NT2/D1 (cell line): Measurements from ENCODE around the gene BCL2.

Experiments used
- DNase-seq: peaks from one replicate; pipeline ENCODE4 v3.0.0-alpha.2; 2011; ENCODE audit warnings: low read depth, low spot score
- H3K27me3 ChIP-seq: 2 replicates; pipeline ENCODE4 v1.6.0; 2011; ENCODE audit warnings: mild to moderate bottlenecking; ENCODE audit not compliant: insufficient read length, insufficient read depth
- H3K36me3 ChIP-seq: 2 replicates; pipeline ENCODE4 v1.6.1; 2011; ENCODE audit warnings: mild to moderate bottlenecking, low read length, mixed read lengths; ENCODE audit not compliant: insufficient read depth, insufficient read length
- H3K4me1 ChIP-seq: 2 replicates; pipeline ENCODE4 v1.5.1; 2011; ENCODE audit not compliant: insufficient read depth, insufficient read length
- H3K4me3 ChIP-seq: 2 replicates; pipeline ENCODE4 v1.5.1; 2011; ENCODE audit warnings: low read depth; ENCODE audit not compliant: insufficient read length
- H3K9ac ChIP-seq: 2 replicates; pipeline ENCODE4 v1.6.0; 2011; ENCODE audit warnings: low read depth; ENCODE audit not compliant: insufficient read length
- H3K9me3 ChIP-seq: 2 replicates; pipeline ENCODE4 v1.5.1; 2011; ENCODE audit warnings: mild to moderate bottlenecking, low read length; ENCODE audit not compliant: insufficient read depth
- SUZ12 ChIP-seq: IDR thresholded peaks from 2 replicates; pipeline ENCODE4 v1.6.1; 2011; ENCODE audit not compliant: insufficient read length, insufficient read depth; ENCODE audit errors: extremely low read depth
- YY1 ChIP-seq: IDR thresholded peaks from 2 replicates; pipeline ENCODE4 v1.6.1; 2011; ENCODE audit not compliant: insufficient read length, insufficient read depth
- ZNF274 ChIP-seq: IDR thresholded peaks from 2 replicates; pipeline ENCODE4 v1.6.1; 2011; ENCODE audit warnings: mild to moderate bottlenecking, low read depth, low read length

BCL2 gene

GRCh38 chr18:63198868-63199742, 120.5 kb downstream of the BCL2 start:
- no peak for DNase-seq
- TF ChIP-seq ZNF274 (no peak), SUZ12 (no peak), YY1 (no peak)
- Histone ChIP-seq H3K9me3 (no peaks in the 10 kb centered on the region), H3K9ac (no peak overlapping the region), H3K4me1 (no peaks in the 10 kb centered on the region), H3K27me3 (no peaks in the 10 kb centered on the region), H3K4me3 (no peak overlapping the region), H3K36me3 (no peaks in the 10 kb centered on the region)

- no peak for DNase-seq
- H3K27me3 ChIP-seq, result no peaks in the 10 kb centered on the region
- no peaks in the 10 kb centered on the region for H3K9me3 ChIP-seq
- H3K9ac ChIP-seq, result no peak overlapping the region
- H3K4me3 ChIP-seq, result no peak overlapping the region
- no peak for TF ChIP-seq SUZ12
- no peak for TF ChIP-seq YY1
- no peak for TF ChIP-seq ZNF274
- H3K36me3 ChIP-seq, result no peaks in the 10 kb centered on the region
- no peaks in the 10 kb centered on the region for H3K4me1 ChIP-seq
Observed at GRCh38 chr18:63198098-63198760, 121.3 kb downstream of the BCL2 start.

- H3K9ac ChIP-seq, result no peak overlapping the region
- H3K9me3 ChIP-seq, result no peaks in the 10 kb centered on the region
- no peaks in the 10 kb centered on the region for H3K36me3 ChIP-seq
- H3K4me3 ChIP-seq, result no peak overlapping the region
- H3K27me3 ChIP-seq, result no peaks in the 10 kb centered on the region
- DNase-seq, result no peak
- H3K4me1 ChIP-seq, result no peaks in the 10 kb centered on the region
- TF ChIP-seq ZNF274, result no peak
- no peak for TF ChIP-seq SUZ12
- TF ChIP-seq YY1, result no peak
Observed at GRCh38 chr18:63197246-63197869, 122.2 kb downstream of the BCL2 start.

- Histone ChIP-seq H3K9ac (no peak overlapping the region), H3K4me3 (no peak overlapping the region), H3K36me3 (no peaks in the 10 kb centered on the region), H3K27me3 (no peaks in the 10 kb centered on the region), H3K4me1 (no peaks in the 10 kb centered on the region), H3K9me3 (no peaks in the 10 kb centered on the region)
- TF ChIP-seq YY1 (no peak), SUZ12 (no peak), ZNF274 (no peak)
- no peak for DNase-seq
Observed at GRCh38 chr18:63195326-63196159, 124.0 kb downstream of the BCL2 start.

DNA sequence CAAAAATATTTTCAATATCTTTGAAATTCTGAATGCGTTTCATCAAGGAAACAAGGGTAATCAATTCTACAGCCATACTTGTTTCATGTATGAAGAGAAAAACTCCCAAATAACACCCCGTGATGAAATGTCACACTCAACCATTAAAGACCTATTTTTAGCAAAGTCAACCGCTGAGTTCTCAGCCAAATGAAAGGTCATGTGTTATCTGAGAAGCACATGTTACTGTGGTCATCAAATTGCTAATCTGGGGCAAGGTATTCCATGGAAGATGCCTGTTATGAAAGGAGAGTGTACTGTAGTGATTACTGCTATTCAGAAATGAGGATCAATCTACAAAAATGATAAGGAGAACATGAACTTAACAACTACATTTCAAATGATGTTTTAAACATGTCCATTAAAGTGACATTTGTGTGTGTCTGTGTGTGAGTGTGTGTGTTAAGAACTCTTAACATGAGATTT, 126.7 kb downstream of the BCL2 start:
- TF ChIP-seq SUZ12 (no peak), ZNF274 (no peak), YY1 (no peak)
- Histone ChIP-seq H3K27me3 (no peaks in the 10 kb centered on the region), H3K4me1 (no peaks in the 10 kb centered on the region)

DNA sequence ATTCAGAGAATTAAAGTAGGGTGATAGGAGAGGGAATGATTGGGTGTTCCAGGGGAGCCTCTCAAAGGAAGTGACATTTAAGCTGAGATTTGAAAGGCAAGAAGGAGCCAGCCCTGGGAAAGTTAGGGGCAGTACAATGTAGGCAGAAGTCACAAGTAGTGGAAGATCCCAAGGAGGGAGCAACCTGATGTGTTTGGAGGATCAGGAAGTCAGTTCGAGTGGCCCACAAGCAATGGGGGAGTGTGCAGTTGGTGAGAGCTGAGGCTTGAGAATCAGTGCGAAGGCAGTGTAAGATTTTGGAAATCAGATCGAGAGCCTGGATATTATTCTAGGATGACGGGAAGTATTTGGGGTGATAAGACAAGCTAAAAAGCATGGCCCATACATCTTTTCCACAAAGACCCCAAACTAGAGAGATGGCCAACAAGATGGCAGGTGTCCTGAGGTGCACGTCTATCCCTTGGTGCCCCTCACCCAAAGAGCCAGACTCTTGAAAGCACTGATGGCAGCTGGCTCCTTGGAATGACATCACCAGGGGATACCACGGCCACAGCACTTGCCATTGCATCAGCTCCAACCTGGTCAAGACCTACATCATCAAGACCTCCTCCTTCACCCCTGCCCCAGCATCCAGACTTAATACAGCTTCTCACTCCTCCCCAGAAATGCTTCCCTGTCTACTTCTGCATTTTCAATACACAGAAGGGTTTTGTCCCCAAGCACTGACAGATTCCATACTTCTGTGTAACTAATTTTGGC, 127.3 kb downstream of the BCL2 start:
- Histone ChIP-seq H3K27me3 (no peaks in the 10 kb centered on the region), H3K36me3 (no peaks in the 10 kb centered on the region), H3K9ac (no peak overlapping the region), H3K4me3 (no peak overlapping the region), H3K4me1 (no peaks in the 10 kb centered on the region), H3K9me3 (no peaks in the 10 kb centered on the region)
- TF ChIP-seq ZNF274, result no peak
- no peak for DNase-seq

More for the DNA sequence above, 126.7 kb downstream of the BCL2 start:
- no peak for DNase-seq
- H3K36me3 ChIP-seq, result no peaks in the 10 kb centered on the region
- H3K4me3 ChIP-seq, result no peak overlapping the region
- no peaks in the 10 kb centered on the region for H3K9me3 ChIP-seq
- H3K9ac ChIP-seq, result no peak overlapping the region
